NCI-H2196 treated with DMSO at 0.1 percent for 48 hours (cell line): ENCODE results near the gene MCM6.

Experiments used
- DNase-seq: peaks from one replicate; lab custom pipeline; 2025; ENCODE audit not compliant: unreplicated experiment; lab: John Stamatoyannopoulos, UW

MCM6 gene

GRCh38 chr2:135870571-135870970 lies 5.7 kb downstream of the MCM6 start:
- no peak for DNase-seq

- no peak for DNase-seq
Observed at GRCh38 chr2:135863233-135863632, 13.0 kb downstream of the MCM6 start.

GRCh38 chr2:135862718-135863117 lies 13.5 kb downstream of the MCM6 start:
- no peak for DNase-seq

- DNase-seq = no peak
Observed at GRCh38 chr2:135853401-135853800, 22.8 kb downstream of the MCM6 start.

- no peak for DNase-seq
Observed at GRCh38 chr2:135851858-135852257, 24.4 kb downstream of the MCM6 start.

GRCh38 chr2:135850892-135851668 lies 25.2 kb downstream of the MCM6 start:
- no peak for DNase-seq

- DNase-seq = no peak
Observed at GRCh38 chr2:135849087-135849486, 27.2 kb downstream of the MCM6 start.

GRCh38 chr2:135845997-135846396 lies 30.2 kb downstream of the MCM6 start:
- no peak for DNase-seq

- DNase-seq = no peak
Observed at GRCh38 chr2:135845257-135845656, 31.0 kb downstream of the MCM6 start.

GRCh38 chr2:135844301-135844895 lies 31.8 kb downstream of the MCM6 start:
- DNase-seq = no peak

- no peak for DNase-seq
Observed at GRCh38 chr2:135843671-135844070, 32.6 kb downstream of the MCM6 start.

- no peak for DNase-seq
Observed at GRCh38 chr2:135840601-135841000, 35.6 kb downstream of the MCM6 start.

GRCh38 chr2:135839713-135840112 lies 36.5 kb downstream of the MCM6 start:
- no peak for DNase-seq

- no peak for DNase-seq
Observed at GRCh38 chr2:135838502-135838901, 37.7 kb downstream of the MCM6 start.

- no peak for DNase-seq
Observed at GRCh38 chr2:135836596-135837270, 39.5 kb downstream of the MCM6 start, which contains the start of gene LCT. Gene LCT, minus strand, starts transcription at chr2:135837184. Its CDS starts 15 bp downstream, at chr2:135837169.

GRCh38 chr2:135832891-135833290 lies 43.4 kb downstream of the MCM6 start:
- no peak for DNase-seq

- no peak for DNase-seq
Observed at GRCh38 chr2:135831180-135831812, 44.9 kb downstream of the MCM6 start.

GRCh38 chr2:135829378-135830135 lies 46.7 kb downstream of the MCM6 start:
- peak; percentile 25 for DNase-seq

- DNase-seq = no peak
Observed at GRCh38 chr2:135826544-135826943, 49.7 kb downstream of the MCM6 start.

- no peak for DNase-seq
Observed at GRCh38 chr2:135825550-135826176, 50.6 kb downstream of the MCM6 start.
